ENCODE measurements around the gene RAB36.

DNA sequence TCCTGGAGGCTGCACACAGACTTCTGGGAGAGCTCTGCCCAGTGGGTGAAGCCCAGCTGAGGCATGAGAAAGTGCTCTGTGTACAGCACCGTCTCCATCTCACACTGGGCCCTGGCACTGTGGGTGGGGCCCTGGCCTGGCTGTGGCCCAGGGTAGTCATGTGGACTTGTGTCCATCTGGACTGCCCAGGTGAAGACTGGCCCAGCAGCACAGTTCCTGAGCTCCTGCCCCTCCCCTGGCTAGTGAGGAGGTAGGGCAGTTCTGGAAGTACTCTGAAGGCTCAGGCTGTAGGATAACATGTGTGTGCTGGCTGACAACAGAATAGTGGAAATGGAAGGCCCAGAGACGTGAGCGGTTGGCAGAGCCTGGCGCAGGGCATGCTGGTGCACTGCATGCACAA is 38.9 kb upstream of the RAB36 start:
- TF ChIP-seq POLR2AphosphoS5 (IDR thresholded peaks at IDR 0.05; ENCODE audit: low read depth, low read length) (no peak), SIN3A (IDR thresholded peaks at IDR 0.05; ENCODE audit: borderline replicate concordance, insufficient read depth, low read length) (no peak), REST (IDR thresholded peaks at IDR 0.05; ENCODE audit: insufficient read depth in 1 of 2, low read depth in 2 of 2, low read length in 2 of 2) (no peak)

Data from PFSK-1 (cell line).